Cardiac fibroblast (primary cell): ENCODE data around the gene PIMREG.

ENCODE experiments used
- DNase-seq, 2 donors: peaks; one replicate each; pipeline versions ENCODE4 v3.0.0 to v3.0.0-alpha.2; 2010; ENCODE audit warnings: low read depth in 2 of 2
- H3K4me3 ChIP-seq, 2 donors: replicated peaks in 1 of 2; 1 replicate in 1 of 2; 2 replicates in 1 of 2; pipeline ENCODE4 v1.5.1; 2011; ENCODE audit warnings: low read depth in 2 of 2, low read length in 2 of 2, mild to moderate bottlenecking in 2 of 2, moderate library complexity in 1 of 2
- TF ChIP-seq, protein P1 (sequence below): IDR thresholded peaks from one replicate; pipeline ENCODE4 v1.5.1; 2011; ENCODE audit warnings: low read depth, mild to moderate bottlenecking, low read length, inconsistent platforms

PIMREG gene

DNA sequence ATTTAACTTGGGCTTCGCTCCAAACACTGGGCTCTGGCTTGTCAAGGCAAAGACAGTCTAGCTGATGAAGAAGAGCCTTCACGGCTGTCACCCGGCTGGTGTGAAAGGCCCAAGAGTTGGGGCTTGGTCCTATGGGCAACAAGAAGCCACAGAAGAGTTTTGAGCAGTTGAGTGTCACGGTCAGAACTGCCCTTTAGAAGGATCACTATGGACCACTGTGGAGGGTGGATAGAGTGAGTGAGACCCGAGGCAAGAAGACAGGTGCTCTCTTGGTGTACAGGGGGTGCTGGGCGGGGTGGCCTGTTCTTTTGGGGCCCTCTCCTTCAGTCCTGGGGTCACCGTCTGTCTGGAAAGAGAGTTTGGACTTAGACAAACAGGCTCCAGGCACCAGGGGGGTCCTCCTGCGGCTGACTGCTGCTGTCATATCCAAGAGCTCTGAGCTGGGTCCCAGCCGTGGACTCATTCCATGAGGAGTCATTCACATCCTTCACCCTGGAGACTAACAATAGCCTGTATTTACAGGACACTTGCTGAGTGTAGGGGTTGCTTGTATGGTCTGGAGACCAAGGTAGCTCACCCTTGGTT, 2.4 kb downstream of the PIMREG start:
- TF ChIP-seq, protein P1, sequence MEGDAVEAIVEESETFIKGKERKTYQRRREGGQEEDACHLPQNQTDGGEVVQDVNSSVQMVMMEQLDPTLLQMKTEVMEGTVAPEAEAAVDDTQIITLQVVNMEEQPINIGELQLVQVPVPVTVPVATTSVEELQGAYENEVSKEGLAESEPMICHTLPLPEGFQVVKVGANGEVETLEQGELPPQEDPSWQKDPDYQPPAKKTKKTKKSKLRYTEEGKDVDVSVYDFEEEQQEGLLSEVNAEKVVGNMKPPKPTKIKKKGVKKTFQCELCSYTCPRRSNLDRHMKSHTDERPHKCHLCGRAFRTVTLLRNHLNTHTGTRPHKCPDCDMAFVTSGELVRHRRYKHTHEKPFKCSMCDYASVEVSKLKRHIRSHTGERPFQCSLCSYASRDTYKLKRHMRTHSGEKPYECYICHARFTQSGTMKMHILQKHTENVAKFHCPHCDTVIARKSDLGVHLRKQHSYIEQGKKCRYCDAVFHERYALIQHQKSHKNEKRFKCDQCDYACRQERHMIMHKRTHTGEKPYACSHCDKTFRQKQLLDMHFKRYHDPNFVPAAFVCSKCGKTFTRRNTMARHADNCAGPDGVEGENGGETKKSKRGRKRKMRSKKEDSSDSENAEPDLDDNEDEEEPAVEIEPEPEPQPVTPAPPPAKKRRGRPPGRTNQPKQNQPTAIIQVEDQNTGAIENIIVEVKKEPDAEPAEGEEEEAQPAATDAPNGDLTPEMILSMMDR: no peak
- no peak for DNase-seq
- no peak overlapping the region for H3K4me3 ChIP-seq

DNA sequence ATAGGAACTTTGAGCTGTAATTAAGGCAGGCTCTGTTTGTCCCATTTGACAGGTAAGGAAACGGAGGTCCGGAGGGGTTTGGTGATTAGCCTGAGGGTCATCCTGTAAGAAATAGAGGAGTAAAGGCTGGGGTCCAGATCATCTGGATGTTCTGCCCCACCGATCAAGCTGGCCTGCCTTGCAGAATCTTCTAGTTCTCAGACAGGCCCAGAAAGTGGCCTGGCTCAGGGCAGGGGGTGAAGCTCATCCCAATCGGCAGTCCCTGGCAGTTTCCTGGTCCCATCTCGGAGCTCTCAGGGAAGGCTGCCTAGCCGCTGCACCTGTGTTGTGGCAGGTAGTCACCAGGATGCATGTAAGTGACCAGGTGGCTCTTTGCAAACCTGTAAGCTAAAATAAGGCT, 4.2 kb downstream of the PIMREG start:
- DNase-seq: no peak
- no peak overlapping the region for H3K4me3 ChIP-seq
- TF ChIP-seq, protein P1: no peak

DNA sequence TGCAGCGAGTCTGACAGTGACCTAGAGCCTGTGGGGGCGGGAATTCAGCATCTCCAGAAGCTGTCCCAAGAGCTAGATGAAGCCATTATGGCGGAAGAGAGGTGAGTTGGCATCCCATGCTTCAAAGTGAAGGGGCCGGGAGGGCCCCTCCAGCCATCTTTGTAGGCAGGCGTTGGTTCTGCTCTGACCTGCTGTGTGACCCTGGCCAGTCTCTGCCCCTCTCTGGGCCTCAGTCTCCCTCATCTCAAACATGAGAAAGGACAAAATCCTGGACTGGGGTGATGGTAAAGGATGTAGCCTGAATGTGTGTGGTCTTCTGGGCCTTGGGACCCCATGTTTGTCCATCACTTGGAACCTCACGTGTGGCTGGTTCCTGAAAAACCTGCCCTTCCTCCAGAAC, 5.1 kb downstream of the PIMREG start:
- no peak overlapping the region for H3K4me3 ChIP-seq
- DNase-seq: no peak
- TF ChIP-seq, protein P1: no peak

DNA sequence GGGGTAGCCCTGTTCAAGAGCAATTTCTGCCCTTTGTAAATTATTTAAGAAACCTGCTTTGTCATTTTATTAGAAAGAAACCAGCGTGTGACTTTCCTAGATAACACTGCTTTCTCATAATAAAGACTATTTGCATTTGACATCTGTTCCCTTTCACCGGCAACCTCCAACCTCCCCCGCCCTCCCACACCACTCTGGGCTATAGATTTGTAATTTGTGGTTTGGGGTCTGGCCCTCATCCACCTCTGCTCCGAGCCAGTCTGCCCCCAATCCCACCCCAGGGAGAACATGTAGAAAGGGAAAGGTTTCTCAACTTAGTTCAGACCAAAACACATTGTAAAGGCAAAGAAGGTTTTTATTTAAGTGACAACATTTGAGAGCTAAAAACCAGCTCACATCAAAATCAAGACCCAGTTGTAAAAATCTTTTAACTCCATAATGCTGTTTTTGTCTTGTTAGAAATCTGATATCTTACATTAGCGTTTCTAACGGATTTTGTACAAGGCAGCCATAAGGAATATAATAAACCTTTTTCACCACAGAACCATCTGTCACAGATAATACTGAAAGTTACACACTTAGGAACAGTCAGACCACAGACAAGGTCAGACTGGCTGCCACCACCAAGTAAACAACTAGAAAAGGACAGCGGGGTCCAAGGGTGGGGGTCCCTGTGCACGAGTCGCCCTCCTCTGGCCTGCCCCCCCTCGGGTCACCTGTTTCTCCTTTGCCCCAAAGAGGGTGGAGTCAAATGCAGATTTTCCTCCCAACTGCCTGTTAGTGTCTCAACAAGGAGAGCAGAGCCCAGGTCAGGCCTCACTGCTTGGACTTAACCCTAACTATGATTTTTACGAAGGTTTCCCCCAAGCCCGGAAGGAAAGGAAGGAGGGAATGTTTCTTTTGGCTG, 6.9 kb downstream of the PIMREG start:
- no peak overlapping the region for H3K4me3 ChIP-seq
- no peak for DNase-seq
- TF ChIP-seq, protein P1: no peak

DNA sequence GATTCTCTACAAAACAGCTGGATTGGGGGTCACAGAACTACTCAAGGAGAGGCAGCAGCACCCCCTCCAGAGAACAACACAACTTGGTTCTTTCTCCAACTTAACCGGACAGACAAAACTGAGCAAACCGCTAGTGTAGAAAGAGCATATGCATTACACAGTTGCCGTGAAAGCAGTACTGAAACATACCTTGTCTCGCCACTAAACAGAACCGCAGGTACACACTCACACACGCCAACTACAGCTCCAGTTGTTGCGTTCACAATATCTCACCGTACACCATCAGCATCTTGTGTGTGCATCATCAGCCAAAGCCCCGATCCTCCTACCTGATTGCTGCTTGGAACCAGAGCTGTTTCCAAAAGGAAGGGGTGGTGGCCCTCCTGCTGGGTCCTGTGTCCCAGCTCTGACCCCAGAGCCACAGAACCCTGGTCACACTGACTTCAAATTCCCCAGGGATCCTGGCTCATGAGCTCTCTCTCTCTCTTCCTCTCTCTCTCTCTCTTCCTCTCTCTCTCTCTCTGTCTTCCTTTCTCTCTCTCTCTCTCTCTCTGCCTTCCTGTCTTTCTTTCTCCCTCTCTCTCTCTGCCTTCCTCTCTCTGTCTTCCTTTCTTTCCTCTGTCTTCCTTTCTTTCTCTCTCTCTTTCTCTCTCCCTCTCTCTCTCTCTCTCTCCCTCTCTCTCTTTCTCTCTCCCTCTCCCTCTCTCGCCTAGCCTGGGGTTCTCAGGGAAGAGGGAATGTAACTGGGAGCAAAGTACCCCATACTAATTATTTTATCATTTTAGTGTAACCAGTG, 8.4 kb downstream of the PIMREG start:
- TF ChIP-seq, protein P1: no peak
- H3K4me3 ChIP-seq: no peak overlapping the region
- no peak for DNase-seq

DNA sequence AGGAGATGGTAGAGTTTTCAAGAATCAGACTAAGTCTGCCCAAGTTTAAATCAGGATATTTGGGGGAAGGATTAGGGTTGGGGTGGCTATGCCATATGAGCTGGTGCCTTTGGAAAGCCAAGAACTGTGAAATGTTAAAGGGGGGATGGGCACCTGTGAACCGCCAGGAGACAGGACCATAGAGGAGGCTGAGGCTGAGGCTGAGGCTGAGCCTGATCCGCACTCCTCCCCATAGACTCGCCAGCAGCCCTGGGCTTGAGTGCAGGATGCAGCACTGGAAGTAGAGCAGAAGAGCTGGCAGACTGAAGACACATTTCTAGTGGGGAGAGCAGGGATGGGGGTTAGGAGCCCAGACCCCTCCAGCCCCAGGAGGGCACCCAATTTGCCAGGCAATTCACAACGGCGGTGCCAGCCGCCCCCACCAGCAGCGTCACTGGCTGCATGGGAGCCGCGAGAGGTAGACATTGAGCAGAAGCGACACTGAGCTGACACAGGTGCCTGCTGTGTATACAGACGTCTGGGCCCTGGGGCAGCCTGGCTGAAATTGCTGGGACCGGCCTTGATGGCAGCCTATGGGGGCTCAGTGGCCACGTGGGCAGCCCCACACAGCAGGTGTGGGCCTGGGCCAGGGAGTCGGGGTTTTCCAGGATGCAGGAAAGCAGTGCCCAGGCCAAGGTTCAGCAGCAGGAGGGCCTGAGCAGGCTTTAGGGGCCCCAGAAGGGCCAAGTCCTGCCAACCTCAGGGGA, 9.2 kb downstream of the PIMREG start:
- no peak for DNase-seq
- no peak overlapping the region for H3K4me3 ChIP-seq
- TF ChIP-seq, protein P1: no peak
